H9 (cell line): ENCODE data around the gene CCDC81. TPM values are rescaled to one million over a fixed set of nuclear protein-coding genes. Genes with fewer than 3 reads are reported as not detected.

Source experiments
- DNase-seq: peaks from one replicate; pipeline ENCODE4 v3.0.0-alpha.2; 2017
- H2AFZ ChIP-seq: one replicate; pipeline ENCODE4 v1.6.1; 2013; ENCODE audit warnings: mild to moderate bottlenecking, low read length, control low read depth, moderate library complexity
- H2AK5ac ChIP-seq: 2 replicates; pipeline ENCODE4 v1.6.1; 2013; ENCODE audit warnings: low read length, control low read depth, mixed read lengths; ENCODE audit not compliant: insufficient read length
- H2BK120ac ChIP-seq: one replicate; pipeline ENCODE4 v1.6.1; 2013; ENCODE audit warnings: low read depth, mild to moderate bottlenecking, low read length, control low read depth, inconsistent platforms; ENCODE audit not compliant: poor library complexity, severe bottlenecking
- H2BK12ac ChIP-seq: 2 replicates; pipeline ENCODE4 v1.6.1; 2013; ENCODE audit warnings: low read length, control low read depth, mixed read lengths, low read depth; ENCODE audit not compliant: insufficient read length
- H2BK15ac ChIP-seq: 2 replicates; pipeline ENCODE4 v1.6.1; 2013; ENCODE audit warnings: low read depth, low read length, control low read depth
- H2BK20ac ChIP-seq: one replicate; pipeline ENCODE4 v1.6.1; 2013; ENCODE audit warnings: low read depth, mild to moderate bottlenecking, low read length, control low read depth, inconsistent platforms; ENCODE audit not compliant: poor library complexity, severe bottlenecking
- H2BK5ac ChIP-seq: 2 replicates; pipeline ENCODE4 v1.6.1; 2013; ENCODE audit warnings: low read length, control low read depth, mixed read lengths; ENCODE audit not compliant: insufficient read length
- H3K14ac ChIP-seq: 2 replicates; pipeline ENCODE4 v1.6.1; 2013; ENCODE audit warnings: low read length, control low read depth; ENCODE audit not compliant: insufficient read depth
- H3K18ac ChIP-seq: 2 replicates; pipeline ENCODE4 v1.6.1; 2013; ENCODE audit warnings: low read depth, mild to moderate bottlenecking, mixed read lengths, low read length, control low read depth; ENCODE audit not compliant: insufficient read length
- H3K23ac ChIP-seq: 2 replicates; pipeline ENCODE4 v1.6.1; 2013; ENCODE audit warnings: low read length, control low read depth, mixed read lengths, low read depth; ENCODE audit not compliant: insufficient read length
- H3K23me2 ChIP-seq: 2 replicates; pipeline ENCODE4 v1.6.1; 2013; ENCODE audit warnings: low read depth, mild to moderate bottlenecking, mixed read lengths, low read length, control low read depth; ENCODE audit not compliant: insufficient read length, poor library complexity, severe bottlenecking
- H3K27ac ChIP-seq: 2 replicates; pipeline ENCODE4 v1.5.1; 2013; ENCODE audit warnings: low read length, control low read depth, mixed read lengths, low read depth; ENCODE audit not compliant: insufficient read length
- H3K27me3 ChIP-seq: 2 replicates; pipeline ENCODE4 v1.6.1; 2013; ENCODE audit warnings: low read length, control low read depth, inconsistent platforms; ENCODE audit not compliant: insufficient read depth
- H3K4ac ChIP-seq: 2 replicates; pipeline ENCODE4 v1.6.1; 2013; ENCODE audit warnings: low read depth, mild to moderate bottlenecking, control low read depth, inconsistent platforms, low read length, moderate library complexity
- H3K4me1 ChIP-seq: 2 replicates; pipeline ENCODE4 v1.6.1; 2013; ENCODE audit warnings: low read length, control low read depth, inconsistent platforms; ENCODE audit not compliant: insufficient read depth
- H3K4me2 ChIP-seq: 2 replicates; pipeline ENCODE4 v1.6.1; 2013; ENCODE audit warnings: low read length, control low read depth, mixed read lengths; ENCODE audit not compliant: insufficient read length, insufficient read depth
- H3K56ac ChIP-seq: 2 replicates; pipeline ENCODE4 v1.6.1; 2013; ENCODE audit warnings: low read depth, mild to moderate bottlenecking, mixed read lengths, low read length, control low read depth; ENCODE audit not compliant: insufficient read length
- H3K79me1 ChIP-seq: 2 replicates; pipeline ENCODE4 v1.6.1; 2013; ENCODE audit warnings: low read depth, mild to moderate bottlenecking, moderate library complexity, low read length, control low read depth, inconsistent platforms; ENCODE audit not compliant: insufficient read depth, poor library complexity, severe bottlenecking
- H3K79me2 ChIP-seq: 2 replicates; pipeline ENCODE4 v1.6.1; 2013; ENCODE audit warnings: low read length, control low read depth, inconsistent platforms; ENCODE audit not compliant: insufficient read depth
- H3K9ac ChIP-seq: 2 replicates; pipeline ENCODE4 v1.6.1; 2013; ENCODE audit warnings: low read length, control low read depth, mixed read lengths; ENCODE audit not compliant: insufficient read length; ENCODE audit errors: extremely low read depth
- H3K9me3 ChIP-seq: one replicate; pipeline ENCODE4 v1.6.1; 2013; ENCODE audit warnings: low read depth, low read length, inconsistent platforms; ENCODE audit not compliant: control insufficient read depth
- H3T11ph ChIP-seq: one replicate; pipeline ENCODE4 v1.6.1; 2013; ENCODE audit warnings: mild to moderate bottlenecking, low read length, control low read depth, inconsistent platforms
- H4K20me1 ChIP-seq: one replicate; pipeline ENCODE4 v1.6.1; 2013; ENCODE audit not compliant: control insufficient read depth, insufficient read length, insufficient read depth
- H4K5ac ChIP-seq: 2 replicates; pipeline ENCODE4 v1.6.1; 2013; ENCODE audit warnings: low read depth, mild to moderate bottlenecking, mixed read lengths, low read length, control low read depth; ENCODE audit not compliant: insufficient read length
- H4K8ac ChIP-seq: replicated peaks from 2 replicates; pipeline ENCODE4 v1.6.1; 2013; ENCODE audit warnings: low read length, control low read depth, mixed read lengths, low read depth; ENCODE audit not compliant: insufficient read length
- H4K91ac ChIP-seq: 2 replicates; pipeline ENCODE4 v1.6.1; 2013; ENCODE audit warnings: low read depth, mild to moderate bottlenecking, moderate library complexity, mixed read lengths, low read length, control low read depth; ENCODE audit not compliant: insufficient read length
- H3K27ac Mint-ChIP-seq, 3 experiments: 2 replicates in 2 of 3; 3 replicates in 1 of 3; pipeline ENCODE4 v1.8.0; 2020 to 2021; ENCODE audit warnings: mixed read lengths in 3 of 3, mild to moderate bottlenecking in 1 of 3, moderate library complexity in 1 of 3
- H3K27me3 Mint-ChIP-seq: 2 replicates; pipeline ENCODE4 v1.8.0; 2021; ENCODE audit warnings: low read depth, mild to moderate bottlenecking, moderate library complexity, mixed read lengths
- H3K36me3 Mint-ChIP-seq, 3 experiments: 2 replicates in 2 of 3; 3 replicates in 1 of 3; pipeline ENCODE4 v1.8.0; 2020 to 2021; ENCODE audit warnings: low read depth in 3 of 3, mixed read lengths in 3 of 3; ENCODE audit not compliant: insufficient read depth in 1 of 3
- H3K4me1 Mint-ChIP-seq, 2 experiments: 2 replicates each; pipeline ENCODE4 v1.8.0; 2020; ENCODE audit warnings: mixed read lengths in 2 of 2
- H3K4me3 Mint-ChIP-seq, 2 experiments: 2 replicates in 1 of 2; 3 replicates in 1 of 2; pipeline ENCODE4 v1.8.0; 2020 to 2021; ENCODE audit warnings: mild to moderate bottlenecking in 2 of 2, mixed read lengths in 2 of 2, moderate library complexity in 1 of 2
- H3K9me3 Mint-ChIP-seq, 2 experiments: 2 replicates in 1 of 2; 3 replicates in 1 of 2; pipeline ENCODE4 v1.8.0; 2020; ENCODE audit warnings: mild to moderate bottlenecking in 2 of 2, mixed read lengths in 2 of 2, moderate library complexity in 1 of 2
- WGBS: extraction: QIAGEN DNeasy Blood & Tissue Kit; methylation state at CpG from one replicate; pipeline ENCODE4 v1.1.7; 2013; ENCODE audit warnings: missing lambda C conversion rate, low lambda C conversion rate, mixed read lengths; ENCODE audit not compliant: insufficient read length; ENCODE audit errors: extremely low coverage; 5-methylcytosine and 5-hydroxymethylcytosine counted together
- total RNA-seq: library from RNA; stranded (reverse); gene quantifications from 2 replicates; pipeline ENCODE4 v1.2.1, GENCODE V29; 2021
- TF ChIP-seq, protein P1 (sequence below): fragments of 200-600 bp; sonication (generic); conservative IDR thresholded peaks from 3 replicates; pipeline ENCODE4 v1.8.0; 2021; ENCODE audit warnings: antibody characterized with exemption, mild to moderate bottlenecking

The CCDC81 gene
- total RNA-seq, 1 experiment from 2014 or later: 0.52 TPM

DNA sequence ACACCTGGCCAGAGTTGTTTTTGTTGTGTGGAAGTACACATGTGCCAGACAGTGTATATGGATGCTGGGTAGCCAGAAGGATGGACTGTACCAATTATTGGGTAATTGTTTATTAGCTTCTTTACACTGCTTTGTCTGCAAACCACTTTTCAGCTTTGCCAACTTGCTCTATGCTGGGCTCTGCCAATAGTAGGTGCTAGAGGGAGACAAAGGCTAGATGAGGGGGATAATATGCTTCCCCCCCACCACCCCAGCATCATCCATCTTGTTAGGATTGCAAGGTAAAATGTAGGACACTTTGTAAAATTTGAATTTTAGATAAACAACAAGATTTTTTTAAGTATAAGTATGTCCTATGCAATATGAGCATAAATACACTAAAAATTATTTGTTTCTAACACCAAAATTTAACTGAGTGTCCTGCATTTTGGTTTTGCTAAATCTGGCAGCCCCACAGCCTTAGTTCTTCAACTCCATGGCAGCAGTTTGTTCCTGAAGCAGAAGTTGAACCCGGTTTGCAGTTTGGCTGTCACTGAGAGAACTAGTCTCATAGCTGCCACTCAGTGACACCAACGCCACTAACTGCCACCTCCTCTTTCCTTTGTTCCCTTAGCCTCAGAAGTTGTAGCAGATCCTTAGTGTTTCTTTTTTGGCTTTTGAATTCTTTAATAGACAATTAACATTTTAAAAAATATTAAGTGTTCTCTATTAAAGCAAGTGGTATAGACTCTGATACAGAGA lies 78.8 kb downstream of the CCDC81 start:
- no peak overlapping the region for H2BK12ac ChIP-seq
- Mint-ChIP-seq H3K4me3 (no peak overlapping the region), H3K9me3 (no peaks in the 10 kb centered on the region), H3K36me3 (no peaks in the 10 kb centered on the region), H3K27me3 (peaks cover under 1% of the 10 kb centered on the region; the same call in 1 of the 2 replicates), H3K27ac (no peak overlapping the region), H3K4me1 (peaks cover 8 to 11% of the 10 kb centered on the region in 2 experiments)
- H2AK5ac ChIP-seq: no peak overlapping the region
- no peak overlapping the region for H3K27ac ChIP-seq
- H4K20me1 ChIP-seq: no peaks in the 10 kb centered on the region
- H3K23ac ChIP-seq: no peak overlapping the region
- H2BK15ac ChIP-seq: no peak overlapping the region
- H3K79me1 ChIP-seq: no peaks in the 10 kb centered on the region
- no peak overlapping the region for H4K8ac ChIP-seq
- H3K4ac ChIP-seq: no peak overlapping the region
- no peak overlapping the region for H2BK5ac ChIP-seq
- H3K9me3 ChIP-seq: no peaks in the 10 kb centered on the region
- H3K14ac ChIP-seq: no peak overlapping the region
- no CpG with 5 or more reads among the region's 2 CpGs for WGBS
- H4K5ac ChIP-seq: no peak overlapping the region
- H3K4me1 ChIP-seq: no peaks in the 10 kb centered on the region; the same call in 1 of the 2 replicates
- H3K18ac ChIP-seq: no peak overlapping the region
- TF ChIP-seq, protein P1, sequence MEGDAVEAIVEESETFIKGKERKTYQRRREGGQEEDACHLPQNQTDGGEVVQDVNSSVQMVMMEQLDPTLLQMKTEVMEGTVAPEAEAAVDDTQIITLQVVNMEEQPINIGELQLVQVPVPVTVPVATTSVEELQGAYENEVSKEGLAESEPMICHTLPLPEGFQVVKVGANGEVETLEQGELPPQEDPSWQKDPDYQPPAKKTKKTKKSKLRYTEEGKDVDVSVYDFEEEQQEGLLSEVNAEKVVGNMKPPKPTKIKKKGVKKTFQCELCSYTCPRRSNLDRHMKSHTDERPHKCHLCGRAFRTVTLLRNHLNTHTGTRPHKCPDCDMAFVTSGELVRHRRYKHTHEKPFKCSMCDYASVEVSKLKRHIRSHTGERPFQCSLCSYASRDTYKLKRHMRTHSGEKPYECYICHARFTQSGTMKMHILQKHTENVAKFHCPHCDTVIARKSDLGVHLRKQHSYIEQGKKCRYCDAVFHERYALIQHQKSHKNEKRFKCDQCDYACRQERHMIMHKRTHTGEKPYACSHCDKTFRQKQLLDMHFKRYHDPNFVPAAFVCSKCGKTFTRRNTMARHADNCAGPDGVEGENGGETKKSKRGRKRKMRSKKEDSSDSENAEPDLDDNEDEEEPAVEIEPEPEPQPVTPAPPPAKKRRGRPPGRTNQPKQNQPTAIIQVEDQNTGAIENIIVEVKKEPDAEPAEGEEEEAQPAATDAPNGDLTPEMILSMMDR: peak; percentile 39; the same call in 2 of the 3 replicates
- H2BK120ac ChIP-seq: no peak overlapping the region
- no peak overlapping the region for H3K4me2 ChIP-seq
- no peak for DNase-seq
- no peak overlapping the region for H3K56ac ChIP-seq
- no peak overlapping the region for H3T11ph ChIP-seq
- no peaks in the 10 kb centered on the region for H3K27me3 ChIP-seq
- H3K79me2 ChIP-seq: no peaks in the 10 kb centered on the region
- H2BK20ac ChIP-seq: no peak overlapping the region
- H2AFZ ChIP-seq: no peak overlapping the region
- no peak overlapping the region for H3K9ac ChIP-seq
- H3K23me2 ChIP-seq: no peaks in the 10 kb centered on the region
- H4K91ac ChIP-seq: no peak overlapping the region
